Skeletal muscle satellite cell (primary cell): Measurements from ENCODE around the gene SPATA24.

Experiments used
- H3K27me3 ChIP-seq: 2 replicates; pipeline ENCODE4 v1.7.0; 2013; ENCODE audit warnings: low read length; ENCODE audit not compliant: control insufficient read depth, insufficient read depth
- H3K36me3 ChIP-seq: 2 replicates; pipeline ENCODE4 v1.7.0; 2013; ENCODE audit warnings: mild to moderate bottlenecking, control low read depth, low read length; ENCODE audit not compliant: insufficient read depth
- H3K4me1 ChIP-seq: 2 replicates; pipeline ENCODE4 v1.7.0; 2013; ENCODE audit warnings: low read length; ENCODE audit not compliant: control insufficient read depth, insufficient read depth
- H3K4me2 ChIP-seq: 2 replicates; pipeline ENCODE4 v1.7.0; 2013; ENCODE audit warnings: mild to moderate bottlenecking, low read length
- H3K4me3 ChIP-seq: 2 replicates; pipeline ENCODE4 v1.7.0; 2013; ENCODE audit warnings: low read length
- H3K9ac ChIP-seq: 2 replicates; pipeline ENCODE4 v1.7.0; 2013; ENCODE audit warnings: mild to moderate bottlenecking, low read depth, low read length, moderate library complexity
- H3K9me3 ChIP-seq: replicated peaks from 2 replicates; pipeline ENCODE4 v1.7.0; 2013; ENCODE audit warnings: mild to moderate bottlenecking, control low read depth, low read length

SPATA24 gene

GRCh38 chr5:139377226-139377625 lies 26.7 kb downstream of the SPATA24 start:
- Histone ChIP-seq H3K36me3 (peaks cover 9% of the 10 kb centered on the region), H3K4me3 (no peak overlapping the region), H3K4me1 (peaks cover 11% of the 10 kb centered on the region), H3K4me2 (no peak overlapping the region), H3K9ac (no peak overlapping the region), H3K27me3 (no peaks in the 10 kb centered on the region), H3K9me3 (no peaks in the 10 kb centered on the region)

- H3K4me3 ChIP-seq, result no peak overlapping the region
- H3K4me2 ChIP-seq, result no peak overlapping the region
- H3K9ac ChIP-seq, result no peak overlapping the region
- H3K27me3 ChIP-seq, result no peaks in the 10 kb centered on the region
- H3K9me3 ChIP-seq, result no peaks in the 10 kb centered on the region
- H3K36me3 ChIP-seq, result peaks cover 18% of the 10 kb centered on the region
- H3K4me1 ChIP-seq, result peaks cover 14% of the 10 kb centered on the region
Observed at GRCh38 chr5:139376364-139376763, 27.5 kb downstream of the SPATA24 start.

- Histone ChIP-seq H3K4me1 (peaks cover 16% of the 10 kb centered on the region), H3K4me2 (no peak overlapping the region), H3K27me3 (no peaks in the 10 kb centered on the region), H3K4me3 (no peak overlapping the region), H3K9ac (no peak overlapping the region), H3K36me3 (peaks cover 24% of the 10 kb centered on the region), H3K9me3 (no peaks in the 10 kb centered on the region)
Observed at GRCh38 chr5:139374909-139375308, 29.0 kb downstream of the SPATA24 start.

GRCh38 chr5:139371482-139372435 lies 32.1 kb downstream of the SPATA24 start:
- no peak overlapping the region for H3K9ac ChIP-seq
- no peaks in the 10 kb centered on the region for H3K27me3 ChIP-seq
- peaks cover 32% of the 10 kb centered on the region for H3K4me1 ChIP-seq
- H3K4me3 ChIP-seq, result no peak overlapping the region
- H3K9me3 ChIP-seq, result no peaks in the 10 kb centered on the region
- peaks cover 34% of the 10 kb centered on the region for H3K36me3 ChIP-seq
- H3K4me2 ChIP-seq, result no peak overlapping the region

- peak overlapping the region; percentile 56 for H3K4me2 ChIP-seq
- no peaks in the 10 kb centered on the region for H3K9me3 ChIP-seq
- no peaks in the 10 kb centered on the region for H3K27me3 ChIP-seq
- H3K4me1 ChIP-seq, result peaks cover 32% of the 10 kb centered on the region
- no peak overlapping the region for H3K4me3 ChIP-seq
- peaks cover 47% of the 10 kb centered on the region for H3K36me3 ChIP-seq
- H3K9ac ChIP-seq, result peak overlapping the region; percentile 57
Observed at GRCh38 chr5:139369181-139369580, 34.7 kb downstream of the SPATA24 start.

- H3K36me3 ChIP-seq, result peaks cover 52% of the 10 kb centered on the region
Observed at GRCh38 chr5:139368613-139369012, 35.3 kb downstream of the SPATA24 start.

GRCh38 chr5:139364466-139364865 lies 39.4 kb downstream of the SPATA24 start:
- Histone ChIP-seq H3K4me3 (no peak overlapping the region), H3K9ac (no peak overlapping the region), H3K36me3 (peaks cover 37% of the 10 kb centered on the region), H3K4me2 (no peak overlapping the region), H3K27me3 (no peaks in the 10 kb centered on the region), H3K4me1 (peaks cover 22% of the 10 kb centered on the region), H3K9me3 (no peaks in the 10 kb centered on the region)

More at GRCh38 chr5:139368613-139369012, 35.3 kb downstream of the SPATA24 start:
- Histone ChIP-seq H3K4me3 (no peak overlapping the region), H3K27me3 (no peaks in the 10 kb centered on the region), H3K4me2 (peak overlapping the region; percentile 56), H3K9me3 (no peaks in the 10 kb centered on the region), H3K4me1 (peaks cover 27% of the 10 kb centered on the region), H3K9ac (peak overlapping the region; percentile 57)

- Histone ChIP-seq H3K36me3 (peaks cover 37% of the 10 kb centered on the region), H3K4me1 (peaks cover 24% of the 10 kb centered on the region), H3K4me2 (no peak overlapping the region), H3K9me3 (no peaks in the 10 kb centered on the region), H3K9ac (no peak overlapping the region), H3K27me3 (no peaks in the 10 kb centered on the region), H3K4me3 (no peak overlapping the region)
Observed at GRCh38 chr5:139363937-139364336, 40.0 kb downstream of the SPATA24 start.

GRCh38 chr5:139361835-139362429 lies 42.0 kb downstream of the SPATA24 start:
- peaks cover 20% of the 10 kb centered on the region for H3K4me1 ChIP-seq
- H3K9me3 ChIP-seq, result no peaks in the 10 kb centered on the region
- H3K4me2 ChIP-seq, result no peak overlapping the region
- H3K9ac ChIP-seq, result no peak overlapping the region
- H3K27me3 ChIP-seq, result no peaks in the 10 kb centered on the region
- no peak overlapping the region for H3K4me3 ChIP-seq
- peaks cover 34% of the 10 kb centered on the region for H3K36me3 ChIP-seq

- Histone ChIP-seq H3K27me3 (no peaks in the 10 kb centered on the region), H3K4me2 (no peak overlapping the region), H3K4me3 (no peak overlapping the region), H3K9ac (no peak overlapping the region), H3K9me3 (no peaks in the 10 kb centered on the region), H3K36me3 (peaks cover 18% of the 10 kb centered on the region), H3K4me1 (peaks cover 20% of the 10 kb centered on the region)
Observed at GRCh38 chr5:139360384-139360783, 43.5 kb downstream of the SPATA24 start.

- Histone ChIP-seq H3K4me1 (peaks cover 20% of the 10 kb centered on the region), H3K9me3 (no peaks in the 10 kb centered on the region), H3K36me3 (peaks cover 13% of the 10 kb centered on the region), H3K4me2 (no peak overlapping the region), H3K9ac (no peak overlapping the region), H3K27me3 (no peaks in the 10 kb centered on the region), H3K4me3 (no peak overlapping the region)
Observed at GRCh38 chr5:139358064-139358463, 45.8 kb downstream of the SPATA24 start.
